IMR-90 (cell line): ENCODE results near the gene ARHGAP31. TPM values are rescaled to one million over a fixed set of nuclear protein-coding genes. Genes with fewer than 3 reads are reported as not detected.

Experiments used
- ATAC-seq: fragments of 200-7000 bp; cut with Tn5 transposase; 2 replicates; pipeline ENCODE4 v1.9.1; 2020; ENCODE audit warnings: low read depth, mild to moderate bottlenecking, moderate library complexity
- BruUV-seq: library from RNA; stranded (reverse); fragments of 400-500 nt; replicated peaks from 2 replicates; lab custom pipeline; 2021; lab: Mats Ljungman, UMichigan
- CTCF ChIA-PET: fragments of 300-600 bp; formaldehyde crosslinking; extraction: SDS; loops from one replicate; lab custom pipeline; 2021; ENCODE audit warnings: antibody characterized with exemption; lab: Yijun Ruan, JAX
- POLR2A ChIA-PET: fragments of 300-600 bp; sonication (Branson Sonifier 250); formaldehyde crosslinking; loops from one replicate; lab custom pipeline; 2022; ENCODE audit warnings: antibody characterized with exemption; ENCODE audit not compliant: unreplicated experiment; lab: Charles Lee
- DNase-seq: peaks from one replicate; pipeline ENCODE4 v3.0.0; 2013
- H2AFZ ChIP-seq: replicated peaks from 2 replicates; pipeline ENCODE3; 2013; ENCODE audit warnings: low read length, mild to moderate bottlenecking; ENCODE audit not compliant: poor library complexity
- H2AK5ac ChIP-seq: 2 replicates; pipeline ENCODE4 v1.6.1; 2013; ENCODE audit warnings: low read depth, low read length, inconsistent platforms
- H2AK9ac ChIP-seq: replicated peaks from 2 replicates; pipeline ENCODE3; 2013; ENCODE audit warnings: mild to moderate bottlenecking, low read depth, low read length, moderate library complexity; ENCODE audit not compliant: poor library complexity
- H2BK120ac ChIP-seq: 2 replicates; pipeline ENCODE4 v1.6.1; 2013; ENCODE audit warnings: low read depth, low read length, inconsistent platforms
- H2BK15ac ChIP-seq: 3 replicates; pipeline ENCODE4 v1.6.1; 2013; ENCODE audit warnings: low read depth, low read length, inconsistent platforms
- H2BK20ac ChIP-seq: 2 replicates; pipeline ENCODE4 v1.6.1; 2013; ENCODE audit warnings: low read depth, mild to moderate bottlenecking, inconsistent platforms, low read length, moderate library complexity
- H2BK5ac ChIP-seq: 2 replicates; pipeline ENCODE4 v1.6.1; 2013; ENCODE audit warnings: mild to moderate bottlenecking, low read depth, low read length, inconsistent platforms; ENCODE audit not compliant: poor library complexity, severe bottlenecking
- H3K14ac ChIP-seq: replicated peaks from 2 replicates; pipeline ENCODE4 v1.6.1; 2013; ENCODE audit warnings: low read depth, low read length, inconsistent platforms
- H3K18ac ChIP-seq: 2 replicates; pipeline ENCODE4 v1.6.1; 2013; ENCODE audit warnings: low read depth, low read length, control low read depth
- H3K23ac ChIP-seq: 2 replicates; pipeline ENCODE4 v1.6.1; 2013; ENCODE audit warnings: low read depth, low read length, inconsistent platforms
- H3K27ac ChIP-seq: 2 replicates; pipeline ENCODE4 v1.5.1; 2013; ENCODE audit warnings: mild to moderate bottlenecking, control low read depth, low read length; ENCODE audit not compliant: insufficient read depth
- H3K27me3 ChIP-seq: 2 replicates; pipeline ENCODE4 v1.6.1; 2013; ENCODE audit warnings: low read length; ENCODE audit not compliant: control insufficient read depth, insufficient read depth
- H3K36me3 ChIP-seq: 2 replicates; pipeline ENCODE4 v1.6.1; 2013; ENCODE audit warnings: low read length, mixed read lengths; ENCODE audit not compliant: control insufficient read depth, insufficient read depth
- H3K4ac ChIP-seq: 2 replicates; pipeline ENCODE4 v1.6.1; 2013; ENCODE audit warnings: low read depth, low read length, inconsistent platforms
- H3K4me1 ChIP-seq: 2 replicates; pipeline ENCODE4 v1.6.1; 2013; ENCODE audit warnings: low read length, mixed read lengths; ENCODE audit not compliant: control insufficient read depth, insufficient read depth
- H3K4me2 ChIP-seq: 2 replicates; pipeline ENCODE4 v1.6.1; 2013; ENCODE audit warnings: low read depth, mild to moderate bottlenecking, control low read depth, low read length, moderate library complexity
- H3K4me3 ChIP-seq: 2 replicates; pipeline ENCODE4 v1.5.1; 2013; ENCODE audit warnings: low read depth, mild to moderate bottlenecking, control low read depth, low read length, moderate library complexity; ENCODE audit not compliant: insufficient read depth
- H3K56ac ChIP-seq: 2 replicates; pipeline ENCODE4 v1.6.1; 2013; ENCODE audit warnings: low read length, inconsistent platforms; ENCODE audit not compliant: insufficient read depth; ENCODE audit errors: extremely low read depth
- H3K79me1 ChIP-seq, 2 experiments: 2 replicates each; pipeline ENCODE4 v1.6.1; 2013; ENCODE audit warnings: low read length in 2 of 2, inconsistent platforms in 1 of 2, low read depth in 1 of 2
- H3K9ac ChIP-seq: 2 replicates; pipeline ENCODE4 v1.6.1; 2013; ENCODE audit warnings: low read depth, low read length, control low read depth
- H3K9me1 ChIP-seq: 2 replicates; pipeline ENCODE4 v1.6.1; 2013; ENCODE audit warnings: low read length, inconsistent platforms; ENCODE audit not compliant: insufficient read depth
- H3K9me3 ChIP-seq: 2 replicates; pipeline ENCODE4 v1.6.1; 2013; ENCODE audit warnings: low read length; ENCODE audit not compliant: control insufficient read depth, insufficient read depth
- H4K20me1 ChIP-seq: 2 replicates; pipeline ENCODE4 v1.6.1; 2013; ENCODE audit warnings: low read length, inconsistent platforms; ENCODE audit not compliant: insufficient read depth
- H4K5ac ChIP-seq: 2 replicates; pipeline ENCODE4 v1.6.1; 2013; ENCODE audit warnings: mild to moderate bottlenecking, low read depth, low read length, control low read depth
- H4K8ac ChIP-seq, 2 experiments: 2 replicates each; pipeline ENCODE4 v1.6.1; 2013; ENCODE audit warnings: low read depth in 2 of 2, low read length in 2 of 2, control low read depth in 1 of 2, inconsistent platforms in 1 of 2
- H4K91ac ChIP-seq: 2 replicates; pipeline ENCODE4 v1.6.1; 2013; ENCODE audit warnings: low read depth, low read length, inconsistent platforms; ENCODE audit not compliant: insufficient read depth
- BHLHE40 ChIP-seq: fragments of 150-350 bp; IDR thresholded peaks from 2 replicates; pipeline ENCODE4 v1.6.1; 2016; ENCODE audit warnings: mild to moderate bottlenecking, low read depth, low read length
- CEBPB ChIP-seq: IDR thresholded peaks from 2 replicates; pipeline ENCODE4 v1.6.1; 2012; ENCODE audit warnings: low read depth, low read length, improper control_type of control experiment
- ELK1 ChIP-seq: fragments of 150-350 bp; IDR thresholded peaks from 2 replicates; pipeline ENCODE4 v1.6.1; 2016; ENCODE audit warnings: low read depth, mild to moderate bottlenecking, low read length, moderate library complexity, borderline replicate concordance
- FOS ChIP-seq: fragments of 150-350 bp; IDR thresholded peaks from 2 replicates; pipeline ENCODE4 v1.6.1; 2016; ENCODE audit warnings: low read depth, low read length
- NFE2L2 ChIP-seq: fragments of 150-350 bp; IDR thresholded peaks from 2 replicates; pipeline ENCODE4 v1.6.1; 2016; ENCODE audit warnings: low read depth, mild to moderate bottlenecking, low read length
- RAD21 ChIP-seq: IDR thresholded peaks from 2 replicates; pipeline ENCODE4 v1.6.1; 2012; ENCODE audit warnings: low read length, improper control_type of control experiment
- RCOR1 ChIP-seq: IDR thresholded peaks from 2 replicates; pipeline ENCODE4 v1.6.1; 2012; ENCODE audit warnings: mild to moderate bottlenecking, low read length, improper control_type of control experiment; ENCODE audit not compliant: insufficient replicate concordance
- WGBS, 2 experiments: methylation state at CpG; one replicate each; pipeline versions ENCODE4 v1.1.5 to v1.1.7; 2013; ENCODE audit warnings: missing lambda C conversion rate in 2 of 2; ENCODE audit not compliant: insufficient read length in 1 of 2; ENCODE audit errors: extremely low coverage in 2 of 2; 5-methylcytosine and 5-hydroxymethylcytosine counted together
- dilution Hi-C: fragments of 300-500 bp; cut with HindIII; formaldehyde crosslinking; loops from one replicate; pipeline ENCODE4 v1.14.3; 2018; ENCODE audit warnings: low sequenced_read_pairs; ENCODE audit not compliant: unreplicated experiment
- in situ Hi-C: fragments of 300-500 bp; cut with MboI; formaldehyde crosslinking; loops from 3 replicates; pipeline ENCODE4 v1.14.3; 2019; ENCODE audit warnings: low sequenced_read_pairs, inconsistent platforms, mixed read lengths
- intact Hi-C: fragments of 100-400 bp; cut with micrococcal nuclease; formaldehyde crosslinking; loops from 2 replicates; pipeline ENCODE4 v1.10.0; 2022
- polyA plus RNA-seq, 3 experiments: library from polyadenylated mRNA; depleted of rRNA; stranded (reverse); fragments of >200 nt; gene quantifications; 2 replicates each; pipeline ENCODE4 v1.2.3, GENCODE V29; 2012; ENCODE audit warnings: low replicate concordance in 1 of 3
- total RNA-seq: library from RNA; depleted of rRNA; stranded (reverse); fragments of >200 nt; gene quantifications from 2 replicates; pipeline ENCODE4 v1.2.3, GENCODE V29; 2012

ARHGAP31 gene
- total and polyA plus RNA-seq, 2 of the 4 experiments (the other 2 are of a cell fraction): 6.6 to 7.7 TPM

- peak overlapping the region; percentile 43; the same call in 1 of the 2 replicates for H3K23ac ChIP-seq
- ChIA-PET CTCF (no interaction called here), POLR2A (no interaction called here)
- peak overlapping the region; percentile 34; the same call in 1 of the 2 replicates for H3K18ac ChIP-seq
- H2BK120ac ChIP-seq: peak overlapping the region; percentile 99
- intact Hi-C loops: no loop called here
- H3K14ac ChIP-seq: peak overlapping the region; percentile 71; the same call in 1 of the 2 replicates
- H3K36me3 ChIP-seq: peaks cover 5% of the 10 kb centered on the region
- H3K4me3 ChIP-seq: no peak overlapping the region
- H3K9me1 ChIP-seq: peaks cover 28% of the 10 kb centered on the region
- dilution Hi-C loops: no loop called here
- H2AFZ ChIP-seq: no peak overlapping the region
- no peaks in the 10 kb centered on the region for H3K9me3 ChIP-seq
- H4K5ac ChIP-seq: no peak overlapping the region
- H2AK9ac ChIP-seq: no peak overlapping the region
- H3K27ac ChIP-seq: peak overlapping the region; percentile 34
- H2BK5ac ChIP-seq: peak overlapping the region; percentile 61
- peak; percentile 82 for ATAC-seq
- H4K20me1 ChIP-seq: no peaks in the 10 kb centered on the region; the same call in 1 of the 2 replicates
- H2BK15ac ChIP-seq: peak overlapping the region; percentile 62; the same call in 2 of the 3 replicates
- BruUV-seq: no TSS peak
- H2BK20ac ChIP-seq: peak overlapping the region; percentile 99
- WGBS, 2 experiments: no CpG with 5 or more reads among the region's 3 CpGs
- H3K27me3 ChIP-seq: no peaks in the 10 kb centered on the region
- H3K9ac ChIP-seq: no peak overlapping the region
- H3K79me1 ChIP-seq: peaks cover 19 to 80% of the 10 kb centered on the region in 2 experiments
- in situ Hi-C loops: no loop called here
- H3K4me1 ChIP-seq: peaks cover 17% of the 10 kb centered on the region
- peak overlapping the region; percentile 51 for H3K4me2 ChIP-seq
- H4K91ac ChIP-seq: peak overlapping the region; percentile 68
- peak overlapping the region; percentile 99 for H2AK5ac ChIP-seq
- peak overlapping the region; percentile 99 for H3K4ac ChIP-seq
- peak overlapping the region in 1 of 2 experiments; percentile 90; a peak in 3 of 4 replicates for H4K8ac ChIP-seq
- 0 out of 2 replicates have a peak overlapping the region, but pooled peaks have one; percentile 7 for H3K56ac ChIP-seq
- peak; percentile 97 for DNase-seq
- TF ChIP-seq BHLHE40 (peak; percentile 85), RCOR1 (peak; percentile 73), CEBPB (peak; percentile 94), ELK1 (no peak), FOS (peak; percentile 72), RAD21 (0 out of 2 replicates have a peak, but pooled peaks have one; percentile 3), NFE2L2 (no peak)
Observed at GRCh38 chr3:119310071-119310470, 15.9 kb downstream of the ARHGAP31 start.
